HEK293T (cell line): ENCODE measurements around the gene SREBF2.

Experiments
- CTCF ChIA-PET: fragments of 350-600 bp; formaldehyde crosslinking; extraction: SDS; loops from one replicate; lab custom pipeline; 2021; ENCODE audit warnings: antibody characterized with exemption, inconsistent platforms; lab: Yijun Ruan, JAX
- POLR2A ChIA-PET: fragments of 350-600 bp; formaldehyde crosslinking; extraction: SDS; loops from one replicate; lab custom pipeline; 2020; ENCODE audit warnings: antibody characterized with exemption, inconsistent platforms; lab: Yijun Ruan, JAX
- DNase-seq: peaks from one replicate; pipeline ENCODE4 v3.0.0; 2012; ENCODE audit warnings: mixed read lengths; ENCODE audit errors: extremely low spot score
- ARNT ChIP-seq: fragments of 450-650 bp; IDR thresholded peaks from 2 replicates; pipeline ENCODE4 v1.6.1; 2017; ENCODE audit warnings: mild to moderate bottlenecking
- BHLHE40 ChIP-seq: fragments of 450-650 bp; IDR thresholded peaks from 2 replicates; pipeline ENCODE4 v1.6.1; 2016; ENCODE audit warnings: mild to moderate bottlenecking, moderate library complexity, borderline replicate concordance
- CTBP1 ChIP-seq: fragments of 450-650 bp; IDR thresholded peaks from 2 replicates; pipeline ENCODE4 v1.6.1; 2016; ENCODE audit warnings: borderline replicate concordance
- ELF4 ChIP-seq: fragments of 450-650 bp; IDR thresholded peaks from 2 replicates; pipeline ENCODE4 v1.6.1; 2017; ENCODE audit warnings: antibody characterized with exemption
- FOXA1 ChIP-seq: fragments of 450-650 bp; IDR thresholded peaks from 2 replicates; pipeline ENCODE4 v1.6.1; 2016; ENCODE audit warnings: mild to moderate bottlenecking
- FOXK2 ChIP-seq: fragments of 450-650 bp; IDR thresholded peaks from 2 replicates; pipeline ENCODE4 v1.6.1; 2016; ENCODE audit warnings: mild to moderate bottlenecking
- FOXM1 ChIP-seq: fragments of 450-650 bp; IDR thresholded peaks from 2 replicates; pipeline ENCODE4 v1.6.1; 2017; ENCODE audit warnings: mild to moderate bottlenecking, borderline replicate concordance
- HDGF ChIP-seq: fragments of 450-650 bp; IDR thresholded peaks from 2 replicates; pipeline ENCODE4 v1.6.1; 2017; ENCODE audit warnings: antibody characterized with exemption, borderline replicate concordance
- L3MBTL2 ChIP-seq: fragments of 450-650 bp; conservative IDR thresholded peaks from 2 replicates; pipeline ENCODE4 v1.6.1; 2016; ENCODE audit warnings: mild to moderate bottlenecking
- LEF1 ChIP-seq: fragments of 450-650 bp; IDR thresholded peaks from 2 replicates; pipeline ENCODE4 v1.6.1; 2017; ENCODE audit warnings: mild to moderate bottlenecking, borderline replicate concordance
- NFRKB ChIP-seq: fragments of 450-650 bp; IDR thresholded peaks from 2 replicates; pipeline ENCODE4 v1.6.1; 2016; ENCODE audit warnings: mild to moderate bottlenecking, moderate library complexity
- PKNOX1 ChIP-seq: fragments of 450-650 bp; IDR thresholded peaks from 2 replicates; pipeline ENCODE4 v1.6.1; 2016
- SP1 ChIP-seq: fragments of 450-650 bp; IDR thresholded peaks from 2 replicates; pipeline ENCODE4 v1.6.1; 2017
- SUZ12 ChIP-seq: fragments of 450-650 bp; IDR thresholded peaks from 2 replicates; pipeline ENCODE4 v1.6.1; 2016; ENCODE audit warnings: mild to moderate bottlenecking
- TARDBP ChIP-seq: fragments of 450-650 bp; IDR thresholded peaks from 2 replicates; pipeline ENCODE4 v1.6.1; 2016
- ZNF384 ChIP-seq: fragments of 450-650 bp; IDR thresholded peaks from 2 replicates; pipeline ENCODE4 v1.6.1; 2016

The SREBF2 gene

GRCh38 chr22:41909310-41910049 is 76.6 kb downstream of the SREBF2 start:
- POLR2A ChIA-PET: interaction anchor here (2.5 kb wide), 1 partner anchor 37 kb away, joined by 7 read pairs; the partner anchor contains the start of gene CENPM

GRCh38 chr22:41910050-41911000 is 77.4 kb downstream of the SREBF2 start:
- DNase-seq: no peak
- ChIA-PET CTCF (no interaction called here), POLR2A (interaction anchor here (1.3 kb wide), 1 partner anchor 15 kb away, joined by 4 read pairs; no protein-coding TSS in a partner anchor)
- TF ChIP-seq FOXK2 (no peak), TARDBP (no peak), SP1 (no peak), ARNT (no peak), LEF1 (no peak), NFRKB (no peak), BHLHE40 (no peak), ELF4 (no peak), FOXM1 (no peak), SUZ12 (no peak), CTBP1 (no peak), HDGF (no peak), L3MBTL2 (no peak), PKNOX1 (no peak), FOXA1 (no peak), ZNF384 (no peak)

More at GRCh38 chr22:41909310-41910049, 76.6 kb downstream of the SREBF2 start:
- TF ChIP-seq FOXK2 (no peak), L3MBTL2 (no peak), LEF1 (no peak), ARNT (no peak)
- DNase-seq: no peak
- CTCF ChIA-PET: no interaction called here

GRCh38 chr22:41911001-41911611 is 78.2 kb downstream of the SREBF2 start:
- no peak for DNase-seq
- ChIA-PET POLR2A (interaction anchor here (1.3 kb wide), 1 partner anchor 14 kb away, joined by 4 read pairs; no protein-coding TSS in a partner anchor), CTCF (interaction anchor here (0.6 to 0.7 kb wide), 2 partner anchors 12 to 55 kb away, joined by 3 read pairs; no protein-coding TSS in a partner anchor)
- TF ChIP-seq ZNF384 (no peak), FOXM1 (no peak), BHLHE40 (no peak), FOXK2 (no peak), HDGF (no peak), SUZ12 (no peak)

- no peak for DNase-seq
- ChIA-PET POLR2A (interaction anchor here (1.5 kb wide), 1 partner anchor 34 kb away, joined by 4 read pairs; the partner anchor contains the start of gene CENPM), CTCF (interaction anchor here (0.8 to 1.0 kb wide), 2 partner anchors 13 kb away, joined by 4 read pairs; no protein-coding TSS in a partner anchor)
- TF ChIP-seq BHLHE40 (no peak), SP1 (no peak), FOXK2 (no peak), NFRKB (no peak), FOXA1 (no peak), ARNT (no peak), TARDBP (no peak), CTBP1 (no peak), L3MBTL2 (no peak), LEF1 (no peak), ZNF384 (no peak), PKNOX1 (no peak), ELF4 (no peak), SUZ12 (no peak), HDGF (no peak), FOXM1 (no peak)
Observed at GRCh38 chr22:41912338-41913039, 79.6 kb downstream of the SREBF2 start.

- POLR2A ChIA-PET: interaction anchor here (1.5 kb wide), 1 partner anchor 33 kb away, joined by 4 read pairs; the partner anchor contains the start of gene CENPM
- TF ChIP-seq FOXK2 (no peak), HDGF (no peak), CTBP1 (no peak), BHLHE40 (no peak), FOXM1 (no peak), ARNT (no peak), NFRKB (no peak), LEF1 (no peak), PKNOX1 (no peak), ELF4 (no peak)
- DNase-seq: no peak
- CTCF ChIA-PET: interaction anchor here (1.0 kb wide), 1 partner anchor 13 kb away, joined by 4 read pairs; no protein-coding TSS in a partner anchor
Observed at GRCh38 chr22:41913040-41913719, 80.3 kb downstream of the SREBF2 start.
